ENCODE results near the gene SRP54. TPM values are rescaled to one million over a fixed set of nuclear protein-coding genes. Genes with fewer than 3 reads are reported as not detected.

Gene SRP54
- total and polyA plus RNA-seq, 2 donors, result 33.7 to 54.1 TPM

DNA sequence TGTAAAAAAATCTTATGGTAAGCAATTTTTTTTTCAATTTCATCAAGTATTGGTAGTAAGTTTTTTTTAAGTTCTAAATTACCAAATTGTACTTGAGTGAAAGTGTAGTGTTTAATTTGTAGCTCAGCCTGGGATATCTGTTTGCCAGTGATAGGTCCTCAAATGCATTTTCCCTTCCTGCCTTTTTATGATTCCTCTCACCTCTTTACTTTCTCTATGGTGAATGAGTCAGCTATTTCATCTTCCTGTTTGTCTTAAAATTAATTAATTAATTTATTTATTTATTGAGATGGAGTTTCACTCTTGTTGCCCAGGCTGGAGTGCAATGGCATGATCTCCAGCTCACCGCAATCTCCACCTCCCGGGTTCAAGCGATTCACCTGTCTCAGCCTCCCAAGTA is 10.6 kb downstream of the SRP54 start:
- 98% methylated on average over 3 of the region's 3 CpGs for WGBS
- no peaks in the 10 kb centered on the region for H3K27me3 ChIP-seq (ENCODE audit: control insufficient read depth in 2 of 2, insufficient read depth in 1 of 2, low read length in 1 of 2)

DNA sequence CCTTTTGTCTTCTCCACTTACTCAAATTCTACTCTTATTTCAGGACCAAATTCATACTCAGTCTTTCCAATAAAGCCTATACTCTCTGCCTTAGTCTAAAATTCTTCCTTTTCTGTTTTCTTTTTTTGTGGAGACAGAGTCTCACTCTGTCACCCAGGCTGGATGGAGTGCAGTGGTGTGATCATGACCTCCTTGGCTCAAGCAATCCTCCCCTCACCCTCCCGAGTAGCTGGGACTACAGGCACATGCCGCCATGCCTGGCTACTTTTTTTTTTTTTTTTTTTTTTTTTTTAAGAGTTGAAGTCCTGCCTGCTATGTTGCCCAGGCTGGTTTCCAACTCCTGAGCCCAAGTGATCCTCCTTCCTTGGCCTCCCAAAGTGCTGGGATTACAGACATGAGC is 11.9 kb downstream of the SRP54 start:
- no peak for DNase-seq (ENCODE audit: low read depth in 6 of 9, low spot score in 9 of 9)
- H3K4me1 ChIP-seq (ENCODE audit: control insufficient read depth in 2 of 2, insufficient read depth in 2 of 2, low read length in 2 of 2), result no peaks in the 10 kb centered on the region
- H3K36me3 ChIP-seq (ENCODE audit: control insufficient read depth in 2 of 2, insufficient read depth in 2 of 2, low read length in 1 of 2), result peaks cover 3 to 6% of the 10 kb centered on the region in 2 donors
- 65% methylated on average over 2 of the region's 2 CpGs for WGBS
- H3K9me3 ChIP-seq (ENCODE audit: control insufficient read depth in 2 of 2, insufficient read depth in 1 of 2, low read length in 1 of 2), result no peaks in the 10 kb centered on the region
- no peak overlapping the region for H3K27ac ChIP-seq (ENCODE audit: low read depth in 1 of 2, low read length in 1 of 2)
- H3K27me3 ChIP-seq (ENCODE audit: control insufficient read depth in 2 of 2, insufficient read depth in 1 of 2, low read length in 1 of 2), result no peaks in the 10 kb centered on the region
- no peak overlapping the region for H3K4me3 ChIP-seq (ENCODE audit: low read length in 2 of 2)

More for the DNA sequence above, 10.6 kb downstream of the SRP54 start:
- Histone ChIP-seq H3K4me3 (ENCODE audit: low read length in 2 of 2) (no peak overlapping the region), H3K27ac (ENCODE audit: low read depth in 1 of 2, low read length in 1 of 2) (no peak overlapping the region), H3K36me3 (ENCODE audit: control insufficient read depth in 2 of 2, insufficient read depth in 2 of 2, low read length in 1 of 2) (peaks cover 0 to 6% of the 10 kb centered on the region in 2 donors), H3K9me3 (ENCODE audit: control insufficient read depth in 2 of 2, insufficient read depth in 1 of 2, low read length in 1 of 2) (no peaks in the 10 kb centered on the region), H3K4me1 (ENCODE audit: control insufficient read depth in 2 of 2, insufficient read depth in 2 of 2, low read length in 2 of 2) (no peaks in the 10 kb centered on the region)
- no peak for DNase-seq (ENCODE audit: low read depth in 6 of 9, low spot score in 9 of 9)

DNA sequence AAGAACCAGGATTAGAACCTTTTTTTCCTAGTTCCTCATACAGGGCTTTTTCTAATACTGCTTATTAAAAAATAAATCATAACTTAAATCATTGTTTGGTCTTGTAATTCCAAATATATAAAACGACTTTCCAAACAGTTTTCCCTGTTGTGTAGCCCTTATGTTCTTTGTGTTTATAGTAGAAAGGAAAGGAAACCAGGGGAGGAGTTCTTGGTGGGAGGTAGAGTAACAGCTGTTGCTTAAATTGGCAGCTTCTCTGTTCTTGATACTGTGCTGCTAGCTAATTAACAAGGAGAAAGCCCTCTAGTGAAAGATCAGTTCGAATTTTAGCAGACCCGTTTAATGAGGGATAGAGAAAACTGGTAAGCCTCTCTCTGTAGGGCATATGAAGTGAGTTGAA is 15.0 kb downstream of the SRP54 start:
- H3K4me1 ChIP-seq (ENCODE audit: control insufficient read depth in 2 of 2, insufficient read depth in 2 of 2, low read length in 2 of 2), result no peaks in the 10 kb centered on the region
- no peak overlapping the region for H3K27ac ChIP-seq (ENCODE audit: low read depth in 1 of 2, low read length in 1 of 2)
- H3K27me3 ChIP-seq (ENCODE audit: control insufficient read depth in 2 of 2, insufficient read depth in 1 of 2, low read length in 1 of 2), result no peaks in the 10 kb centered on the region
- no peak for DNase-seq (ENCODE audit: low read depth in 6 of 9, low spot score in 9 of 9)
- peaks cover 3 to 15% of the 10 kb centered on the region in 2 donors for H3K36me3 ChIP-seq (ENCODE audit: control insufficient read depth in 2 of 2, insufficient read depth in 2 of 2, low read length in 1 of 2)
- no peak overlapping the region for H3K4me3 ChIP-seq (ENCODE audit: low read length in 2 of 2)
- no peaks in the 10 kb centered on the region for H3K9me3 ChIP-seq (ENCODE audit: control insufficient read depth in 2 of 2, insufficient read depth in 1 of 2, low read length in 1 of 2)
- WGBS, result 81% methylated on average over 3 of the region's 3 CpGs

DNA sequence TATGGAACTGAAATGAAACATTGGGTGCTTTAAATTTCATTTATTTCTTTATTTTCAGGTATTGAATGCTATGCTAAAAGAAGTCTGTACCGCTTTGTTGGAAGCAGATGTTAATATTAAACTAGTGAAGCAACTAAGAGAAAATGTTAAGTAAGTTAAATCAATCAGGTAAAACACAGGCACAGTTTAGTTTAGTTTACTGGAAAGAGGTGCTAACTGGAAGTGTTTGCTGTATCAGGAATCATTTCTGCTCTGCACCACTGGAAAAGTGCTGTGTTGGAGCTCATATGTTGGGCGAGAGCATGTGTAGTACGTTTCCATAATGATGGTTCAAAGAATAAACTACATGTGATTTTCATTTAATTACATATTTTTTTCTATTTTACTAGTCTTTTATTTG is 16.7 kb downstream of the SRP54 start:
- H3K27me3 ChIP-seq (ENCODE audit: control insufficient read depth in 2 of 2, insufficient read depth in 1 of 2, low read length in 1 of 2), result no peaks in the 10 kb centered on the region
- no peak overlapping the region for H3K27ac ChIP-seq (ENCODE audit: low read depth in 1 of 2, low read length in 1 of 2)
- H3K36me3 ChIP-seq (ENCODE audit: control insufficient read depth in 2 of 2, insufficient read depth in 2 of 2, low read length in 1 of 2), result peaks cover 3 to 23% of the 10 kb centered on the region in 2 donors
- 95% methylated on average over 3 of the region's 3 CpGs for WGBS
- DNase-seq (ENCODE audit: low read depth in 6 of 9, low spot score in 9 of 9), result no peak
- H3K9me3 ChIP-seq (ENCODE audit: control insufficient read depth in 2 of 2, insufficient read depth in 1 of 2, low read length in 1 of 2), result no peaks in the 10 kb centered on the region
- H3K4me1 ChIP-seq (ENCODE audit: control insufficient read depth in 2 of 2, insufficient read depth in 2 of 2, low read length in 2 of 2), result no peaks in the 10 kb centered on the region
- H3K4me3 ChIP-seq (ENCODE audit: low read length in 2 of 2), result no peak overlapping the region

DNA sequence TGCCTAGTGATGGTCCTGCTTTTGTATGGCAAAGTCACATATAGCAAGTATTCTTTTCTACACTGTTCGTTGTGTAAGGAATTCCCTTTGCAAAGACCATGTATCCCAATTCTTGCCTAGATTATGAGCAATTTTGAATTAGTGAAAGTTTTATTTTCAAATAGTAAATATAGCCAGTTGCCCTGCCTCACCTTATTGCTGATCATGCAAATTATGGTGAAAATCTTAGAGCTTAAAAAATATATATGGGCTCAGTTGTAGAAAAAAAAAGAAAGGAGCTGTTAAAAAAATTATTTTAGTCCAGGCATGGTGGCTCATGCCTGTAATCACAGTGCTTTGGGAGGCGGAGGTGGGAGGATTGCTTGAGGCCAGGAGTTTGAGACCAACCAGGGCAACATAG is 18.8 kb downstream of the SRP54 start:
- H3K4me3 ChIP-seq (ENCODE audit: low read length in 2 of 2), result no peak overlapping the region
- H3K9me3 ChIP-seq (ENCODE audit: control insufficient read depth in 2 of 2, insufficient read depth in 1 of 2, low read length in 1 of 2), result no peaks in the 10 kb centered on the region
- H3K27ac ChIP-seq (ENCODE audit: low read depth in 1 of 2, low read length in 1 of 2), result no peak overlapping the region
- DNase-seq (ENCODE audit: low read depth in 6 of 9, low spot score in 9 of 9), result no peak
- H3K36me3 ChIP-seq (ENCODE audit: control insufficient read depth in 2 of 2, insufficient read depth in 2 of 2, low read length in 1 of 2), result peaks cover 6 to 23% of the 10 kb centered on the region in 2 donors
- H3K4me1 ChIP-seq (ENCODE audit: control insufficient read depth in 2 of 2, insufficient read depth in 2 of 2, low read length in 2 of 2), result no peaks in the 10 kb centered on the region
- no peaks in the 10 kb centered on the region for H3K27me3 ChIP-seq (ENCODE audit: control insufficient read depth in 2 of 2, insufficient read depth in 1 of 2, low read length in 1 of 2)
- 96% methylated on average over 2 of the region's 2 CpGs for WGBS

DNA sequence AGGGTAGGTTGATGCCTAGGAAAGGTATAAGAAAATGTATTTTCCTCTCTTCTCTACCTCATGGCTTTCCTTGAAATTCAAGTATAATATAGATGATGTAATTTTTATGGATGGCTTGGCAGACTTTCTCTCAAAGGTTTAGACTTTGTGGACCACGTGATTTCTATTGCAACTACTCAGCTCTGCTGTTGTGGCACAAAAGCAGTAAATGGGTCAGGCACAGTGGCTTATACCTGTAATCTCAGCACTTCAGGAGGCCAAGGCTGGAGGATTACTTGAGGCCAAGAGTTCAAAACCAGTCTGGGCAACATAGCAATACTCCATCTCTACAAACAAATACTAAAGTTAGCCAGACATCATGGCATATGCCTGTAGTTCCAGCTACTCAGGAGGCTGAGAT is 22.0 kb downstream of the SRP54 start:
- H3K4me1 ChIP-seq (ENCODE audit: control insufficient read depth in 2 of 2, insufficient read depth in 2 of 2, low read length in 2 of 2), result no peaks in the 10 kb centered on the region
- no peaks in the 10 kb centered on the region for H3K27me3 ChIP-seq (ENCODE audit: control insufficient read depth in 2 of 2, insufficient read depth in 1 of 2, low read length in 1 of 2)
- H3K36me3 ChIP-seq (ENCODE audit: control insufficient read depth in 2 of 2, insufficient read depth in 2 of 2, low read length in 1 of 2), result peaks cover 3 to 32% of the 10 kb centered on the region in 2 donors
- no peak overlapping the region for H3K27ac ChIP-seq (ENCODE audit: low read depth in 1 of 2, low read length in 1 of 2)
- no peaks in the 10 kb centered on the region for H3K9me3 ChIP-seq (ENCODE audit: control insufficient read depth in 2 of 2, insufficient read depth in 1 of 2, low read length in 1 of 2)
- H3K4me3 ChIP-seq (ENCODE audit: low read length in 2 of 2), result no peak overlapping the region
- DNase-seq (ENCODE audit: low read depth in 6 of 9, low spot score in 9 of 9), result no peak
- 98% methylated on average over 1 of the region's 1 CpG for WGBS

DNA sequence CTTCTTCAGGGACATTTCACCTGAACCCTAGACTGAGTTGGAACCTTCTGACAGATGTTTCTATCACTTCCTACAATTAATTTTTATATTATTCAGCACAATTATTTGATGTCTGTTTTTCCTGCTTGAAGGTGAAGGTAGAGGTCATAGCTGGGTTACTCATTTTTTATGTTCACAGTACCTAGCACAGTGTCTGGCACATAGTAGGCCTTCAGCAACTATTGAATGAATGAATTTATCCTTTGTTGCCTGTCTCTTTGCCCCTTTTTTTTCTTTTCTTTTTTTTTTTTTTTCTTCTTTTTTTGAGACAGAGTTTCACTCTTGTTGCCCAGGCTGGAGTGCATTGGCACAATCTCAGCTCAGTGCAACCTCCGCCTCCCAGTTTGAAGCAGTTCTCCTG is 33.8 kb downstream of the SRP54 start:
- Histone ChIP-seq H3K9me3 (ENCODE audit: control insufficient read depth in 2 of 2, insufficient read depth in 1 of 2, low read length in 1 of 2) (no peaks in the 10 kb centered on the region), H3K27ac (ENCODE audit: low read depth in 1 of 2, low read length in 1 of 2) (no peak overlapping the region), H3K4me1 (ENCODE audit: control insufficient read depth in 2 of 2, insufficient read depth in 2 of 2, low read length in 2 of 2) (no peaks in the 10 kb centered on the region), H3K4me3 (ENCODE audit: low read length in 2 of 2) (no peak overlapping the region), H3K36me3 (ENCODE audit: control insufficient read depth in 2 of 2, insufficient read depth in 2 of 2, low read length in 1 of 2) (peaks cover 24 to 46% of the 10 kb centered on the region in 2 donors), H3K27me3 (ENCODE audit: control insufficient read depth in 2 of 2, insufficient read depth in 1 of 2, low read length in 1 of 2) (no peaks in the 10 kb centered on the region)
- 93% methylated on average over 1 of the region's 1 CpG for whole genome bisulfite sequencing
- DNase-seq (ENCODE audit: low read depth in 6 of 9, low spot score in 9 of 9), result no peak

DNA sequence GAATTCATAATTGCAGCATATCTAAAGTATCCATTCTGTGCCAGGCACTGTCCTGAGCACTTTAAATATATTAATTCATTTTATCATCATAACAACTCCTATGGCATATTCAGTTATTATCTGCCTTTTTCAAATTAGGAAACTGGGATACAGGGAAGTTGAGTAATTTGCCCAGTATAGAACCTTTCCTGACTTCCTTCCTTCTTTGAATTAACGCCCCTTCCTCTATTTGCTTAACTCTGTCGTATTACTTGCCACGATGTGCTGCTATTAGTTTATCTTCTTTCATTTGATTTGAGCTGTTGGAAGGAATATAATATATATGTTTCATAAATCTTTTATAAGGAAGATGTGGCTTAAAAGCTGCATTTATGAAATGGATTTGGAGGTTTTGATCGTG is 37.9 kb downstream of the SRP54 start:
- 88% methylated on average over 4 of the region's 4 CpGs for WGBS
- DNase-seq (ENCODE audit: low read depth in 6 of 9, low spot score in 9 of 9), result no peak
- no peaks in the 10 kb centered on the region for H3K27me3 ChIP-seq (ENCODE audit: control insufficient read depth in 2 of 2, insufficient read depth in 1 of 2, low read length in 1 of 2)
- no peak overlapping the region for H3K4me3 ChIP-seq (ENCODE audit: low read length in 2 of 2)
- H3K4me1 ChIP-seq (ENCODE audit: control insufficient read depth in 2 of 2, insufficient read depth in 2 of 2, low read length in 2 of 2), result no peaks in the 10 kb centered on the region
- no peaks in the 10 kb centered on the region for H3K9me3 ChIP-seq (ENCODE audit: control insufficient read depth in 2 of 2, insufficient read depth in 1 of 2, low read length in 1 of 2)
- no peak overlapping the region for H3K27ac ChIP-seq (ENCODE audit: low read depth in 1 of 2, low read length in 1 of 2)
- peaks cover 19 to 34% of the 10 kb centered on the region in 2 donors for H3K36me3 ChIP-seq (ENCODE audit: control insufficient read depth in 2 of 2, insufficient read depth in 2 of 2, low read length in 1 of 2)

DNA sequence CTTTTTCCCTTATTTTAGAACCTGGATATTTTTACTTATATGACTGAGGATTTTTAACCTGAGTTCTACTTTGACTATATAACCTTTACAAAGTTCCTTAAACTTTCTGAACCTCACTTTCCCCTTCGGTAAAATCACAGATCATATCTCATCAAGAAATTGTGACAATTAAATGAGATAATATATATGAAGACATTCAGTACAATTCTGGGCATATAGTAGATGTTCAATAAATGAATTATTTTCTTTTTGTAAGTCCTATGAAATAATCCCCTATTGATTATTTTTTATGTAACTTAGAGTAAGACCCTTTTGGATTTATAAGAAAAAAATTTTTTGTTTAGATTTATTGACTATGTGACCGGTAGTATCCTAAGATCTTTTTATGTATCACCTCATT is 45.6 kb downstream of the SRP54 start:
- 98% methylated on average over 2 of the region's 2 CpGs for WGBS
- Histone ChIP-seq H3K27me3 (ENCODE audit: control insufficient read depth in 2 of 2, insufficient read depth in 1 of 2, low read length in 1 of 2) (no peaks in the 10 kb centered on the region), H3K27ac (ENCODE audit: low read depth in 1 of 2, low read length in 1 of 2) (no peak overlapping the region), H3K4me1 (ENCODE audit: control insufficient read depth in 2 of 2, insufficient read depth in 2 of 2, low read length in 2 of 2) (no peaks in the 10 kb centered on the region), H3K36me3 (ENCODE audit: control insufficient read depth in 2 of 2, insufficient read depth in 2 of 2, low read length in 1 of 2) (peaks cover 13 to 23% of the 10 kb centered on the region in 2 donors), H3K4me3 (ENCODE audit: low read length in 2 of 2) (no peak overlapping the region), H3K9me3 (ENCODE audit: control insufficient read depth in 2 of 2, insufficient read depth in 1 of 2, low read length in 1 of 2) (no peaks in the 10 kb centered on the region)
- no peak for DNase-seq (ENCODE audit: low read depth in 6 of 9, low spot score in 9 of 9)

DNA sequence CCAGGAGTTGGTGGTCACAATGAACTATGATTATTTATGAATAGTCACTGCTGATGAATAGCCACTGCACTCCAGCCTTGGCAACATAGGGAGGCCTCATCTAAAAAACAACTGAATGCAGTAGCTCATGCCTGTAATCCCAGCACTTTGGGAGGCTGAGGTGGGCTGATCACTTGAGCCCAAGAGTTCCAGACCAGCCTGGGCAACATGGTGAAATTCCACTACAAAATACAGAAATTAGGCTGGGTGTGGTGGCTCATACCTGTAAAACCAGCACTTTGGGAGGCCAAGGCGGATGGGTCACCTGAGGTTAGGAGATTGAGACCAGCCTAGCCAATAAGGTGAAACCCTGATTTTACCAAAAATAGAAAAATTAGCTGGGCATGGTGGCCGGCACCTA is 49.8 kb downstream of the SRP54 start:
- H3K4me1 ChIP-seq (ENCODE audit: control insufficient read depth in 2 of 2, insufficient read depth in 2 of 2, low read length in 2 of 2), result no peaks in the 10 kb centered on the region
- no peak overlapping the region for H3K27ac ChIP-seq (ENCODE audit: low read depth in 1 of 2, low read length in 1 of 2)
- WGBS, result 97% methylated on average over 2 of the region's 2 CpGs
- H3K27me3 ChIP-seq (ENCODE audit: control insufficient read depth in 2 of 2, insufficient read depth in 1 of 2, low read length in 1 of 2), result no peaks in the 10 kb centered on the region
- no peak for DNase-seq (ENCODE audit: low read depth in 6 of 9, low spot score in 9 of 9)
- no peak overlapping the region for H3K4me3 ChIP-seq (ENCODE audit: low read length in 2 of 2)
- H3K9me3 ChIP-seq (ENCODE audit: control insufficient read depth in 2 of 2, insufficient read depth in 1 of 2, low read length in 1 of 2), result peaks cover 6 to 17% of the 10 kb centered on the region in 2 donors
- H3K36me3 ChIP-seq (ENCODE audit: control insufficient read depth in 2 of 2, insufficient read depth in 2 of 2, low read length in 1 of 2), result peaks cover 8 to 19% of the 10 kb centered on the region in 2 donors

All from thymus (tissue), 11 donors.